Lung (tissue), 12 donors: Measurements from ENCODE around the gene ETV3L. TPM values are rescaled to one million over a fixed set of nuclear protein-coding genes. Genes with fewer than 3 reads are reported as not detected.

ENCODE experiments used
- ATAC-seq: fragments of 200-7000 bp; cut with Tn5 transposase; one replicate; pipeline ENCODE4 v1.9.1; 2020; ENCODE audit warnings: moderate number of reproducible peaks; ENCODE audit not compliant: insufficient read depth, low FRiP score
- DNase-seq, 3 donors: peaks; one replicate each; pipeline ENCODE4 v3.0.0-alpha.2; 2013 to 2017
- H3K27ac ChIP-seq, 2 donors: one replicate each; pipeline ENCODE4 v1.5.1; 2013; ENCODE audit warnings: mild to moderate bottlenecking in 2 of 2, moderate library complexity in 2 of 2, control low read depth in 1 of 2, inconsistent platforms in 1 of 2, low read depth in 1 of 2, low read length in 1 of 2
- H3K27me3 ChIP-seq, 3 donors: one replicate each; pipeline ENCODE4 v1.5.1; 2013; ENCODE audit warnings: low read length in 2 of 3; ENCODE audit not compliant: control insufficient read depth in 3 of 3, insufficient read depth in 3 of 3
- H3K36me3 ChIP-seq, 4 donors: one replicate each; pipeline ENCODE4 v1.5.1; 2013; ENCODE audit warnings: low read length in 4 of 4, mild to moderate bottlenecking in 1 of 4, moderate library complexity in 1 of 4; ENCODE audit not compliant: control insufficient read depth in 4 of 4, insufficient read depth in 4 of 4
- H3K4me1 ChIP-seq, 5 donors: one replicate each; pipeline ENCODE4 v1.5.1; 2013; ENCODE audit warnings: low read length in 5 of 5, mild to moderate bottlenecking in 2 of 5, moderate library complexity in 1 of 5; ENCODE audit not compliant: control insufficient read depth in 5 of 5, insufficient read depth in 5 of 5
- H3K4me3 ChIP-seq: one replicate; pipeline ENCODE4 v1.5.1; 2013; ENCODE audit warnings: mild to moderate bottlenecking, control low read depth, moderate library complexity
- H3K9ac ChIP-seq, 2 donors: one replicate each; pipeline ENCODE4 v1.5.1; 2013; ENCODE audit warnings: low read length in 2 of 2, control low read depth in 1 of 2; ENCODE audit not compliant: insufficient read depth in 1 of 2
- H3K9me3 ChIP-seq, 4 donors: one replicate each; pipeline ENCODE4 v1.5.1; 2013; ENCODE audit warnings: low read length in 3 of 4, mild to moderate bottlenecking in 1 of 4, moderate library complexity in 1 of 4; ENCODE audit not compliant: control insufficient read depth in 4 of 4, insufficient read depth in 3 of 4
- WGBS, 2 donors: extraction: QIAGEN DNeasy Blood & Tissue Kit; methylation state at CpG; one replicate each; pipeline ENCODE4 v1.1.7; 2013; 5-methylcytosine and 5-hydroxymethylcytosine counted together
- polyA plus RNA-seq, 2 donors: library from polyadenylated mRNA; stranded (reverse); fragments of 200-250 nt; gene quantifications; one replicate each; pipeline ENCODE4 v1.2.1, GENCODE V29; 2013
- total RNA-seq, 2 donors: library from RNA; depleted of rRNA in 1 of 2; stranded (reverse); fragments of >200 nt in 1 of 2; gene quantifications; one replicate each; pipeline ENCODE4 v1.2.1, GENCODE V29; 2014 to 2021
- TF ChIP-seq, protein P1 (sequence below): IDR thresholded peaks from 2 replicates; pipeline ENCODE4 v1.5.1; 2012; ENCODE audit warnings: mild to moderate bottlenecking; ENCODE audit errors: control extremely low read depth, extremely low read depth
- donor health status: control.
- donor health status: control.
- donor health status: Bipolar disorder and iron deficiency.
- donor health status: healthy.
- donor health status: DM: yes; HTN: yes; CAD: no.

Gene ETV3L
- total and polyA plus RNA-seq, 4 donors = 0.05 TPM; not detected in 3

DNA sequence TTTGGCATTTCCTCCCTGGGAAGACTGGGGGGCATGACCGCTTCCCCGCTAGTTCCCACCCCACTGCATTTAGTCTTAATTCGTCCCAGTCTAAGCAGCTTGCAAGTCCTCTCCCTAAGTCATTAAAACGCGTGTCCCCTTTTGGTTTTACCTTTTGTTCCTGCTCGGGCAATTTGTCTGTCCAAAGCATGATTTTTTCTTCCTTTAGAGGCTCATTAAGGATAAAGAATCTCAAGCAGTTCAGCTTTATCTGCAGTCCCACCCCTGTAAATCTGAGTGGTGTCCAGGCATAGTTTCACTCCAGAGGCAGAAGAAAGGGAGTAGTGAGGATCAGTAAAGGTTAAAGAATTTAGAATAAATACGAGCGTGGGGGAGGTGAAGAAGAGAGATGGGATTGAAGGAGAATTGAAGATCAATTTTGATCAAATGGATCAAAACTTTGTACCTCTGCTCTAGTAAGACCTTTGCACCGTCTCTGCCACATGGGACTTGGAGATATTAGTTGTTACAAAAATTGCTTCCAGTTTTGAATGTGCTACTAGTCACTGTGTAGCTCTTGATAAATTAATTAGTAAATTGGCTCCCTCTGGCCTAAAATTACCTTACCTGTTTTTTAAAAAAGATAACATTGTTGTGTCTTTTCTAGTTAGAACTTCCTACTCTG, 39.6 kb upstream of the ETV3L start:
- no peak for DNase-seq
- Histone ChIP-seq H3K36me3 (peaks cover 3 to 16% (median 10%) of the 10 kb centered on the region in 4 donors), H3K9me3 (no peaks in the 10 kb centered on the region), H3K4me3 (peak overlapping the region; percentile 91), H3K27ac (peak overlapping the region; percentile 94 to 99), H3K27me3 (no peaks in the 10 kb centered on the region), H3K4me1 (peaks cover 2 to 27% (median 14%) of the 10 kb centered on the region in 5 donors), H3K9ac (peak overlapping the region; percentile 46 to 84)
- 25 to 28% methylated on average over 9 of the region's 9 CpGs for whole genome bisulfite sequencing, 2 donors
- ATAC-seq = no peak
- TF ChIP-seq, protein P1, sequence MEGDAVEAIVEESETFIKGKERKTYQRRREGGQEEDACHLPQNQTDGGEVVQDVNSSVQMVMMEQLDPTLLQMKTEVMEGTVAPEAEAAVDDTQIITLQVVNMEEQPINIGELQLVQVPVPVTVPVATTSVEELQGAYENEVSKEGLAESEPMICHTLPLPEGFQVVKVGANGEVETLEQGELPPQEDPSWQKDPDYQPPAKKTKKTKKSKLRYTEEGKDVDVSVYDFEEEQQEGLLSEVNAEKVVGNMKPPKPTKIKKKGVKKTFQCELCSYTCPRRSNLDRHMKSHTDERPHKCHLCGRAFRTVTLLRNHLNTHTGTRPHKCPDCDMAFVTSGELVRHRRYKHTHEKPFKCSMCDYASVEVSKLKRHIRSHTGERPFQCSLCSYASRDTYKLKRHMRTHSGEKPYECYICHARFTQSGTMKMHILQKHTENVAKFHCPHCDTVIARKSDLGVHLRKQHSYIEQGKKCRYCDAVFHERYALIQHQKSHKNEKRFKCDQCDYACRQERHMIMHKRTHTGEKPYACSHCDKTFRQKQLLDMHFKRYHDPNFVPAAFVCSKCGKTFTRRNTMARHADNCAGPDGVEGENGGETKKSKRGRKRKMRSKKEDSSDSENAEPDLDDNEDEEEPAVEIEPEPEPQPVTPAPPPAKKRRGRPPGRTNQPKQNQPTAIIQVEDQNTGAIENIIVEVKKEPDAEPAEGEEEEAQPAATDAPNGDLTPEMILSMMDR = no peak

DNA sequence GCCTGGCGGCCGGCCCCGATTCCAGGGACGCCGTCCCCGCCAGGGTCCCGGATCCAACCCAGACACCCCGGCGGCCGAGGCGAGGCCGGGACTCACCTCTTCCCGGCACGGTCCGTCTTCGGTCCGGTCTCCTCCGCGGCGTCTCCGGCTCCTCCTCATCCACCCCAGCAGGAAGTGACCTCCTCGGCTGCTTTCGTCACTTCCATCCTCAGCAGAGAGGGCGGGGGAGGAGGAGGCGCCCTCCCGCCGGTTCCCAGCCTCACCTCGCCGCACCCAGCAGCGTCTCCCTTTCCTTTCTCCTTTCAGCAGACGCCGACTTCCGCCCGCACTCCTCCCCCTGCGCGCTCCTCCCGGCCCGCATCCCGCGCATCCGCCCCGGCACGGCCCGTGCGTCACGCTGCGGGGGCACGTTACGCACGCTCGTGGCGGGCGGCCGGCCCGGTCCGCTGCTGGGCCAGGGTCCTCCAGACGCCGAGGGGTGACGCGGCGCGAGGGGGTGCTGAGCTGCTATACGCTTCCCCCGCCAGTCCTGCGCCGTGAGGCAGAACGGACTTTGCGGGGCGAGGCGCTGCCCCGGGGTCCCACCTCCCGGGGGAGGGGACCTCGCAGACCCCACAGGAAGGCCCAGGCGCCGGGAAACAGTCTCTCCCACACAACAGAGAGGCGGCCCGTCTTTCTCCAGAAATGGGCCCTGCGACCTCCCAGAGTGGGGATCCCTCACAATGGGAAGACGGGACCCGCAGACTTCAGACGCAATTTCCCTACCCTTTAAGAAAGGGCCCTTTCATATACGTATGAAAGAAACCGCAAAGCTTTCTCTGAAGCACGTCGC, 38.8 kb upstream of the ETV3L start, which contains the start of gene ETV3:
ETV3 (minus strand) TSS at position 176 of the 832 bp plus-strand sequence. CDS start 2,043 bp downstream, outside the sequence.
- H3K27ac ChIP-seq = peak within 1 kb of the TSS; percentile 94 to 99
- 0% methylated on average over 72 to 85 of the region's 85 CpGs for WGBS, 2 donors
- no peaks in the 10 kb centered on the region for H3K9me3 ChIP-seq
- H3K36me3 ChIP-seq = peaks cover 9 to 24% (median 12%) of the 10 kb centered on the region in 4 donors
- H3K4me3 ChIP-seq = peak within 1 kb of the TSS; percentile 91
- peaks cover 2 to 27% (median 14%) of the 10 kb centered on the region in 5 donors for H3K4me1 ChIP-seq
- peak within 1 kb of the TSS; percentile 46 to 84 for H3K9ac ChIP-seq
- peak; percentile 94 to 95 (median 94) for DNase-seq
- H3K27me3 ChIP-seq = no peaks in the 10 kb centered on the region
- ATAC-seq = peak; percentile 91
- TF ChIP-seq, protein P1 = no peak

DNA sequence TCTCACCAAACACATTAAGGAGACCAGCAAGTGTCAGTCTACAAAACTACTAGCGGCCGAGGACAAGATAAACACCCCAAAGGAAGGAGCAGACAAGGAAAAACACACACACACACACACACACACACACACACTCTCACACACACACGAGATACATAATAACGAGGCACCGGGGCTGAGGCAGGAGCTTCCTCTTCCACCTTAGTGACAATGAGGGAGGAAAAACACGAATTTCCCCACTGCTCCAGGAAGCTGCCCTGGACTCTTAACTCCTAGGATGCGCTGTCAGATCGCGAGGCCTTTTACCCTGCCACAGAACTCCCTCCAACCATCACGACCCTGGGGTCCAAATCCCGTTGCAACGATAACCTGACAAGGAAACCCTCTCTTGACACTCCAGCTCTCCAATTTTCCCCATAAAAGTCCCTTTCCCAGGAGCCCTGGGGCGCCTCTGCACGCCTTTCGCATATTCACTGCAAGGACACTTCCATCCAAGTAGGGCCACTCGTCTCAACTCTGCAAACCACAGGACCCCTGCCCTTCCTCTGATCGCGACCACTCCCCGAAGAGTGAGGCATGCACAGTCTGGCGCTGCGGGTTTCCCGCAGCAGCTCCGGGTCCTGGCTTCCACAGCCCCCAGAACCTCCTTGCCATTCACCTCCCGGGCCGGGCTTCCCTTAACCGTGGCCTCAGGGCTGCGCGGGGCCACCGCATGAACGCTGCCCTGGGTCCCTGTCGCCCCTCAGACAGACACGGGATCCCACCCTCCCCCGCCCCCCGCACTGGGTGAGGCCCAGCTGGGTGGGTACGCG, 38.0 kb upstream of the ETV3L start:
- Histone ChIP-seq H3K4me3 (peak overlapping the region; percentile 91), H3K4me1 (peaks cover 2 to 27% (median 14%) of the 10 kb centered on the region in 5 donors), H3K27me3 (no peaks in the 10 kb centered on the region), H3K9me3 (no peaks in the 10 kb centered on the region), H3K27ac (peak overlapping the region; percentile 94 to 99), H3K36me3 (peaks cover 9 to 32% (median 17%) of the 10 kb centered on the region in 4 donors), H3K9ac (peak overlapping the region; percentile 46 to 69)
- DNase-seq (peak; percentile 19 to 40 (median 23)), ATAC-seq (no peak)
- TF ChIP-seq, protein P1 = no peak
- WGBS, 2 donors = 0 to 1% methylated on average over 32 to 36 of the region's 36 CpGs
